ENCODE measurements around the gene GRIK5. TPM values are rescaled to one million over a fixed set of nuclear protein-coding genes. Genes with fewer than 3 reads are reported as not detected.
"Not testable (repeated sequence)": the region's sequence is repeated elsewhere in the genome, so short reads cannot be mapped to it uniquely, and the experiment has no call there.

The GRIK5 gene
- polyA plus RNA-seq, 3 donors: 19.0 to 33.6 (median 23.2) TPM

GRCh38 chr19:41998246-41999020 is 71.6 kb downstream of the GRIK5 start:
- peak in 3 of 11 donors; percentile 23 to 28 (median 25) for DNase-seq (ENCODE audit: extremely low read depth in 1 of 11, low read depth in 9 of 11, low spot score in 4 of 11)

DNA sequence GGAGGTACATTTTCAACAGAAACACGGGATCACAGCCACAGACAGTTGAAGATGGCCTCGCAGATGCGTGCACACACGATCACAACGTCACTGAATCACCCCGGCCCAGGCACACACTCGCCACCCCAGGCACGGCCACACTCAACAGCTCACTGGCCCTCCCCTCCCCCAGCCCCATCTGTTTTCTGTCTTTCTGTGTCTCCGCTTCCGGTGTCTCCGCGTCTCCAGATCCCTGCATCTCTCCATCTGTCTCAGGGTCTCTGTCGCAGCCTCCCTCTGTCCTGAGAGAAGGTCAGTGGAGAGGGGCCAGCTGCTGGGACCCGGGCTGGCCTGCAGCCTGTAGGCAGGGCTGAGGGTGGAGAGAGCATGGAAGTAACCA is 72.2 kb downstream of the GRIK5 start:
- no peak for DNase-seq (ENCODE audit: extremely low read depth in 1 of 11, low read depth in 9 of 11, low spot score in 4 of 11)

GRCh38 chr19:41997121-41997850 is 72.7 kb downstream of the GRIK5 start:
- DNase-seq (ENCODE audit: extremely low read depth in 1 of 11, low read depth in 9 of 11, low spot score in 4 of 11): peak in 10 of 11 donors; percentile 15 to 59 (median 38)

GRCh38 chr19:41995959-41996797 is 73.8 kb downstream of the GRIK5 start:
- no peak for DNase-seq (ENCODE audit: extremely low read depth in 1 of 11, low read depth in 9 of 11, low spot score in 4 of 11)

- no peak for DNase-seq (ENCODE audit: extremely low read depth in 1 of 11, low read depth in 9 of 11, low spot score in 4 of 11)
Observed at GRCh38 chr19:41994994-41995958, 74.7 kb downstream of the GRIK5 start.

- DNase-seq (ENCODE audit: extremely low read depth in 1 of 11, low read depth in 9 of 11, low spot score in 4 of 11): no peak
Observed at GRCh38 chr19:41994521-41994971, 75.5 kb downstream of the GRIK5 start.

DNA sequence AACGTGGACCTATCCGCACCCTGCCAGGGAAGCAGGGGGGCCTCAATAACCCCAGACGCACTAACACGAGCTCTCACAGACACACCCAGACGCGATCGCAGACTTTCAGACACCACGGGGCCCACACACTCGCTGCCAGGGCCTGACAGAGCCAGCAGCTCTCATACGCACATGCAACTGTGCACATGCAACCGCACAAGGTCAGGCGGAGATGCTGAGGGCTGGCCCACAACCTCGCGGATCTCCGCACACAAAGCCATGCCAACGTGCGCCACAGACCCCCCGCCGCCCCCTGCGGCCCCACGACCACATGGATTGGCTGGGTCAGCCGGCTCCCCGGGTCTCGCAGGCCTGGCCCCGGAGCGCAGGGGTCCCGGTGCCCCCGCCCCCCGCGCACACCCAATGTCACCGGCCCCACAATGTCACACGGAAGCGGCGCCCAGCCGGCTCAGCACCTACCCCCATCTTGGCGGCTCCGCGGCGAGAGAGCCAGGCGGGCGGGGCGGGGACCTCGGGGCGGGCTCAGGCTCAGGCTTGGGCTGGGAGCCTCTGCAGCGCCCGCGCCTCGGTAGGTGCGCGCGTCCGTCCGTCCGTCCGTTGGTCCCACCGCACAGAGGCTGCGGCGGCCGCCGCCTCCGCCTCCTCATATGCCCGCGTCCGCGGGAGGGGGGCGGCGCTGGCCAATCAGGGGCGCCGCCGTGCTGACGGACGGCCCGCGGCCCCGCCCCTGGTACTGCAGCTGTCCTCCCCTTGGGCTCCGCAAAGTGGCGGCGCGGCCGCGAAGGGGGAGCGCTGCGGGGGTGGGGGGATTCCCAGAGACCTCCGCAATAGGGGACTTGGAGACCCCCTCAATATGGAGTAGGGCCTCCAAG is 76.2 kb downstream of the GRIK5 start, which contains the start of gene ATP1A3:
ATP1A3 (minus strand) TSS at position 619 of the 872 bp plus-strand sequence; CDS start at position 465, 154 bp downstream.
- DNase-seq (ENCODE audit: extremely low read depth in 1 of 11, low read depth in 9 of 11, low spot score in 4 of 11): peak in 2 of 11 donors; percentile 20 to 24

DNA sequence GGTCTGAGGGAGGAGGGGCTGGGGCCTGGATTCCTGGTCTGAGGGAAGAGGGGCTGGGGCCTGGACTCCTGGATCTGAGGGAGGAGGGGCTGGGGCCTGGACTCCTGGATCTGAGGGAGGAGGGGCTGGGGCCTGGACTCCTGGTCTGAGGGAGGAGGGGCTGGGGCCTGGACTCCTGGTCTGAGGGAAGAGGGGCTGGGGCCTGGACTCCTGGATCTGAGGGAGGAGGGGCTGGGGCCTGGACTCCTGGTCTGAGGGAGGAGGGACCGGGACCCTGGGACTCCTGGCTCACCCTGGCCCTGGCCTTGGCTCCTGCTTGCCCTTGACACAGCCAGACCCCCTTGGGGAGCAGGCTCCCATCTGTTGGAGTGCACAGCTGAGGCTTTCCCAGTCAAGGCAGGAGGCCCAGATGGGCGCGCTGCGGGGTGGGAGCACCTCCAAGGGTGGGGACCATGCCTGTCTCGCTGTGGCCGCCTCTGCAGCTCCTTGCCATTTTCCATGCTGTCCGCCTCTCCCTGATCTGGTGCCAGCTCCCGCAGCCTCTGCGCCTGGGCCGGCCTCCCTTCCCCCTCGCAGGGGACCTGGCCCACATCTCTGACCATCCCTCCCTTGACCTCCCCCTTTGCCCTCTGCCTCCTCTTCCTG is 78.0 kb downstream of the GRIK5 start:
- not testable (repeated sequence) for DNase-seq (ENCODE audit: extremely low read depth in 1 of 11, low read depth in 9 of 11, low spot score in 4 of 11)

GRCh38 chr19:41991025-41991424 is 79.0 kb downstream of the GRIK5 start:
- no peak for DNase-seq (ENCODE audit: extremely low read depth in 1 of 11, low read depth in 9 of 11, low spot score in 4 of 11)

- DNase-seq (ENCODE audit: extremely low read depth in 1 of 11, low read depth in 9 of 11, low spot score in 4 of 11): no peak
Observed at GRCh38 chr19:41990615-41991014, 79.4 kb downstream of the GRIK5 start.

DNA sequence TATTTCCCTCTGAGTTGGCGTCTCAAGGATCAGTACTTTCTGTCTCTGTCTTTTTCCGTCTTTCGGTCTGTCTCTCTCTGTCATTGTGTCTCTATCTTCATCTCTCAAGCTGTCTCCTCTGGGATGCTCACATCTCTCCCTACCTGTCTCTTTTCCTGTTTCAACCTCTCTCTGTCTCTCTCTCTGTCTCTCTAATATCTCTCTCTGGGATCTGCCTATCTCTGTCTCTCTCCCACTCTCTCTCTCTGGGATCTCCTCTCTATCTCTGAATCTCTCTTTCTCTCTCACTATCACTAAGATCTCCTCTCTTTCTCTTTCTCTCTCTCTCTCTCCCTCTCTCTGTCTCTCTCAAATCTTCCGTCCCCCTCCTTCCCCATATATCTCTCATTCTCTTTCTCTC is 80.0 kb downstream of the GRIK5 start:
- DNase-seq (ENCODE audit: extremely low read depth in 1 of 11, low read depth in 9 of 11, low spot score in 4 of 11): no peak

DNA sequence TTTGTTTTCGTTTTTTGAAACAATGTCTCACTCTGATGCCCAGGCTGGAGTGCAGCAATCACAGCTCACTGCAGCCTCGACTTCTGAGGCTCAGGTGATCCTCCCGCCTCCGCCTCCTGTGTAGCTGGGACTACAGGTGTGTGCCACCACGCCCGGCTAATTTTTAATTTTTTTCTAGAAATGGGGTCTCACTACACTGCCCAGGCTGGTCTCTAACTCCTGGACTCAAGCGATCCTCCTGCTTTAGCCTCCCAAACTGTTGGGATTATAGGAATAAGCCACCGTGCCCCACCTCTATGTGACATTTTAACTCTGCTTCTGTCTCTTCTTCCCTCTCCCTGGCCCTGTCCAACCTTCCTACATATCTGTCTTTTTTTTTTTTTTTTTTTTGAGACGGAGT is 81.1 kb downstream of the GRIK5 start:
- no peak for DNase-seq (ENCODE audit: extremely low read depth in 1 of 11, low read depth in 9 of 11, low spot score in 4 of 11)

DNA sequence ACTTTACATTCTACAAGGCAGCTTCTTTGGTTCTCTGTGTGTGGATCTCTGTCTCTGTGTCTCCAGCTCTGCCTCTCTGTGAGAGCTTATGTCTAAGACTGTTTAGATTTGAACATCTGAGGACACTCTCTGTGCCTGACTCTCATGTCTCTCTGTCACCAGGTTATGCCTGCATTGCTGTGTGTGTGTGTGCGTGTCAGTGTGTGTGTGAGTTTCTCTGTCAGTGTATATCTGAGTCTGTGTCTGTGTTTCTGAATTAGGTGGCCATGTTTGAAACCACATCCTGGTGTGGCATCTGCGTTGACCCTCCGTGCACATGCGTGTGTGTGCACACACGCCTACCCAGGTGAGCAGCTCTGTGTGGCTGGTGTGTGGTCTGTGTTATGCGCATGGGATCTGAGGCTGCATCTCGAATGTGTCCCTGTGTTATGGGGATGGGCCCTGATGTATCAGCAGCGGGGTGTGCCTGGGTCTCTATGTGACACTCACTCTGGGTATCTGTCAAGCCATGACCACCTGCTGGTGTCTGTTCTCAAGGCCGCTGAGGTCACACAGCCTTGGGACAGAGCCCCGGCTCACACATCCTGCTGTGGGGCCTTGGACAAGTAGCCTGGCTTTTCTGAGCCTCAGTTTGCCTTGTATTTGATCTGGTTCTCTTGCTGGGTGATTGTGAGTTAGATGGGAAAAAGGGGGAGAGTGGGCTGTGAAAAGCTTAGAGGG is 82.7 kb downstream of the GRIK5 start:
- no peak for DNase-seq (ENCODE audit: extremely low read depth in 1 of 11, low read depth in 9 of 11, low spot score in 4 of 11)

- DNase-seq (ENCODE audit: extremely low read depth in 1 of 11, low read depth in 9 of 11, low spot score in 4 of 11): no peak
Observed at GRCh38 chr19:41984961-41985360, 85.0 kb downstream of the GRIK5 start.

DNA sequence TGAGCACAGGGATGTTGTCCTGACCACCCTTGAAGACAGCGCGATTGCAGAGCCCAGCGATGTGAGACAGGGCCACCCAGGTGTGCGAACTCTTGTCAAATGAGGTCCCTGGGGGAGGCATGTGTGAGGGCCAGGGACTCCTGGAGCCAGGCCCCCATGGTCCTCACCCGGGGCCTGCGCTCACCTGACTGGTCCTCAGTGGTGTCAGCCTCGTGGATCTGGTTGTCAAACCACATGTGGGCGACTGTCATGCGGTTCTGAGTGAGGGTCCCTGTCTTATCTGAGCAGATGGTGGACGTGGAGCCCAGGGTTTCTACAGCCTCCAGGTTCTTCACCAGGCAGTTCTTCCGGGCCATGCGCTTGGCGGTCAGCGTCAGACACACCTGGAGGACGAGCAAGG is 88.3 kb downstream of the GRIK5 start:
- DNase-seq (ENCODE audit: extremely low read depth in 1 of 11, low read depth in 9 of 11, low spot score in 4 of 11): no peak

DNA sequence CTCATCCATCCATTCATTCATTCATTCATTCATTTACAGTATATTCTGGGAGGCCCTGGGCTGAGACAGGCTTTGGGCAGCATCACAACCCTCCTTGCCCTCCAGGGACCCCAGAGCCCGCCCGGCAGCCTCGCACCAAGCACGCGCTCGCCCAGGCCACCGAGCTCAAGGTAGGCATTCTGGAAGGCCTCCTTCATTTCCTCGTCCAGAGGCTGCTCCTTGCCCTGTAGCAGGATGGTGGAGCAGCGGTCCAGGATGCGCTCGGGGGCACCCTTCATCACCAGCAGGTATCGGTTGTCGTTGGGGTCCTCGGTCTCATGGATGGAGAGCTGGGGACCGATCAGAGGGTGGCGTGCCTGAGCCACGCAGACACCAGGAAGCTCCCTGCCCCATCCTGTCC is 91.5 kb downstream of the GRIK5 start:
- no peak for DNase-seq (ENCODE audit: extremely low read depth in 1 of 11, low read depth in 9 of 11, low spot score in 4 of 11)
